ENCODE measurements around the gene NPTX1.

DNA sequence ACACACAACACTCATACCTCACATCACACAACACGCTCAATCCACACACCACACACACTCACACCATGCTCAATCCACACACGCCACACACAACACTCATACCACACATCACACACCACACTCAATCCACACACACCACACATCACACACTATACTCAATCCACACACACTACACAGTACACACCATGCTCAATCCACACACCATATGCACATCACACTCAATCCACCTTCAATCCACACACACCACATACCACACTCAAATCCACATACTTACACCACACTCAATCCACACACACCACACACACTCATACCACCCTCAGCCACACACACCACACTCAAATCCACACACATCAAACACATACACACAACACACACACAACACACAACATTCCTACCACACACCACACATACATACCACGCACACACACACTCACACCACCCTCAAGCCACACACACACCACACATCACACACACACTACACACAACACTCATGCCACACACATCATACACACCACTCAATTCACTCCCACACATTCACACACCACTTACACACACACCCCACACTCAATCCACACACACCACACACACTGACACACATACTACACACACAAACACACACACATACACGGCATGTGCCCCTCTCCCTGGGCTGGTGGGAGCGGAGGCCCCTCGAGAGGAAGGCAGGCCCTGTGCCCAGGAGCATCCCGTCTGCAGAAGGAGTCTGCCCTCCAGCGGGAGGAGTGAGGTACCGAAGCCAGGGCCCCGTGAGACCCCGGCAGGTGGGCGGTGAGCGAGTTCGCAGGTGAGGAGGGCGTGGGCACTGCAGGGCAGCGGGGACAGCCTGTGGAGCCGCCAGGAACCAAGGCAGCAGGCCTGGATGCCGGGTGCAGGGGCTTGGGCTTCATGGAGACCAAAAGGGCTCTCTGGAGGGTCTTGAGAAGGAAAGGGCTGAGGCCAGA lies 35.1 kb upstream of the NPTX1 start:
- TF ChIP-seq CTCF (IDR thresholded peaks at IDR 0.05; ENCODE audit: borderline replicate concordance, extremely low read depth, low read length, poor library complexity, severe bottlenecking) (no peak), EZH2 (IDR thresholded peaks at IDR 0.05; ENCODE audit: borderline replicate concordance, low read depth, low read length, severe bottlenecking) (no peak)
